Measurements from ENCODE around the gene DAPK2.
A peak's percentile ranks its signal among the peaks of the same experiment; 100 is the strongest.
"Not testable (repeated sequence)": the region's sequence is repeated elsewhere in the genome, so short reads cannot be mapped to it uniquely, and the experiment has no call there.

The DAPK2 gene

DNA sequence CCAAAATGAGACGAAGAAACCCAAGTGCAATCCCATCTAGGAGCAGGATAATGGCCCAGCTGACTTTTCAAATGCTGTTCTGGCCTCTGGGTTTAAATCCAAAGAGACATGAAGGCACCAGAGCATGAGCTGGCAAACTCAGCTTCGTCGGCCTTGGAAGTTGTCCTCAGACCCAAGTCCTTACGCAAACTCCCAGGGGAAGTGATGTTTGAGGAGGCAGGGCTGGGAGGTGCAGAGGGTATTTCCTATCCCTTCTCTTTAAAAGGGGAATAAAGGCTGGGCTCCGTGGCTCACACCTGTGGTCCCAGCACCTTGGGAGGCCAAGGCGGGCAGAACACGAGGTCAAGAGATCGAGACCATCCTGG, 143.6 kb downstream of the DAPK2 start:
- in situ Hi-C loops (cut with HindIII; ENCODE audit: low pct_unique_long_range_greater_than_20kb, low sequenced_read_pairs) = no loop called here
- TF ChIP-seq JUND (IDR thresholded peaks at IDR 0.05; ENCODE audit: low read depth) = no peak
- DNase-seq (ENCODE audit: low read depth in 1 of 2, low spot score in 1 of 2) = no peak

DNA sequence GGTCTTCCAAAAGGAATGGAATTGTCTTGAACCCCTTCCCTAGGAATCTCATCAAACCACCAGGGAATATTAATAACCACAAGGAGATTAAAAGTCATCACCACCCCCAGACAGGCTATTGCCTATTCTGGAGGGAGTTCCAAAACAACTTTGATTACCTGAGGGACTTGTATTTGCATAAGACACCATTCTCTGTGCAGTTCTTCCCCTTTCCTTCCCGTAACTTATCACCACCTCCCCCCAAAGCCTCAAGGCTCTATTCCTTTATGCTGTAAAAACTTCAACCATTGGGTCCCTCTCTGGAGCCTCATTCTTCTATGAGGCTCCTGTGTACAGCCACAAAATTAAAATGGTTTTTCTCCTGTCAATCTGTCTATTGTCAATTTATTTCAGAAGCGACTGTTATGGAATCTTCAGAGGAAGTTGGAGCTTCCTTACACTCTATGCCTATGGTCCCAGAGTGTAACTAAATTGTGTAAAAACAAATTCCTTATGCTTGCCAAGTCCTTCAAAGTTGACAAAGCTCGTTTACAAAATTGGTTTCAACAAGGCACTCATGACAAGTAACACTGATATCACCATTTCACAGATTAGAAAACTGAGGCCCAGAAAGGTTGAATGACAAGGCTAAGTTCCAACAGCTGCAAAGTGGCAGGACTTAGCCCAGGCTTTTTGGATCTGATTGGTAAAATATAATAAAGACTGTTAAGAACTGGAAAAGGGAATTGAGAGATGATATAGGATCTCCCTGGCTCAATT, 144.2 kb downstream of the DAPK2 start:
- in situ Hi-C loops (cut with HindIII; ENCODE audit: low pct_unique_long_range_greater_than_20kb, low sequenced_read_pairs) = no loop called here
- TF ChIP-seq JUND (IDR thresholded peaks at IDR 0.05; ENCODE audit: low read depth) = no peak
- DNase-seq (ENCODE audit: low read depth in 1 of 2, low spot score in 1 of 2) = no peak

DNA sequence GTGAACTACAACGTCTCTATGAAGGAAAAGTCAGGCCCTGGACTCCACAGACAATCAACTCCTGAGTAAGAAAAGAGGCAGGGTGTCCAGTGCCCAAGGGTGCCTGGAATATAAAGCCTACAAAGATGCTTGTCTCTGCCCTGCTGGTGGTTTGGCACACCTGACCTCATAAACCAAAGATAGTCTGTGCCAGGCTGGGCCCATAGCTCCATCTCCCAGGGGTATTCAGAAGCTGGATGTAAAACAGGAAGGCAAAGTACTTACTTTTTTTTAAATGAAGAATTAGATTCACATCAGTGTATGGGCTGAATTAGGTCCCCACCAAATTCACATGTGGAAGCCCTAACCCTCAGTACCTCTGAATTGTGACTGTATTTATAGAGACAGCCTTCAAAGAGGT, 146.0 kb downstream of the DAPK2 start:
- no peak for DNase-seq (ENCODE audit: low read depth in 1 of 2, low spot score in 1 of 2)
- no peak for TF ChIP-seq JUND (IDR thresholded peaks at IDR 0.05; ENCODE audit: low read depth)
- in situ Hi-C loops (cut with HindIII; ENCODE audit: low pct_unique_long_range_greater_than_20kb, low sequenced_read_pairs) = no loop called here

DNA sequence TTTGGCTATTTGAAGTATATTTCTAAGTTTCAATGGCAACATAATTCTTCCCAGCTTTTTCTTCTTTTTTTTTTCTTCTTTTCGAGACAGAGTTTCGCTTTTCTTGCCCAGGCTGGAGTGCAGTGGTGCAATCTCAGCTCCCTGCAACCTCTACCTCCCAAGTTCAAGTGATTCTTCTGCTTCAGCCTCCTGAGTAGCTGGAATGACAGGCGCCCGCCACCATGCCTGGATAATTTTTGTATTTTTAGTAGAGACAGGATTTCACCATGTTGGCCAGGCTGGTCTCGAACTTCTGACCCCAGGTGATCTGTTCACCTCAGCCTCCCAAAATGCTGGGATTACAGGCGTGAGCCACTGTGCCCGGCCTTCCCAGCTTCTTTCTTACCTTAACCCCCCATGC, 146.7 kb downstream of the DAPK2 start:
- in situ Hi-C loops (cut with HindIII; ENCODE audit: low pct_unique_long_range_greater_than_20kb, low sequenced_read_pairs); DNase-seq (ENCODE audit: low read depth in 1 of 2, low spot score in 1 of 2): not testable (repeated sequence)

DNA sequence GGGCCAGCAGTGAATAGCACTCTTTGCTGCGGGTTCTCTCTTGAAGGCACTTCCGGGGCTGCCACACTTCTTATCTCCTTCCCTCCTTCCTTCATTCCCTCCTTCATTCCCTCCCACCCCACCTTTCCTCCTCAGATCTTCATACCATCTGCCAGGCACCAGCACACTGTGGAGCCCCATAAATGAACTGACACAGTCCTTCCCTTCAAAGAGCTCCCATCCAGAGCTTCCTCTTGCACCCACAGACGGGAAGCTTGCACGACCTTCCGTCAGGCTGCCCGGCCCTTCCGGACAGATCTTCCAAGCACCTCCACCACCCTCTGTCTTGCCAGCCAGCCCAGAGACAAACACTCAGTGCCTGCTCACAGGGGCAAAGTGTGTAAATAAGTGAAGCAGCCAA, 147.1 kb downstream of the DAPK2 start:
- DNase-seq (ENCODE audit: low read depth in 1 of 2, low spot score in 1 of 2) = no peak
- no peak for TF ChIP-seq JUND (IDR thresholded peaks at IDR 0.05; ENCODE audit: low read depth)
- in situ Hi-C loops (cut with HindIII; ENCODE audit: low pct_unique_long_range_greater_than_20kb, low sequenced_read_pairs) = no loop called here

DNA sequence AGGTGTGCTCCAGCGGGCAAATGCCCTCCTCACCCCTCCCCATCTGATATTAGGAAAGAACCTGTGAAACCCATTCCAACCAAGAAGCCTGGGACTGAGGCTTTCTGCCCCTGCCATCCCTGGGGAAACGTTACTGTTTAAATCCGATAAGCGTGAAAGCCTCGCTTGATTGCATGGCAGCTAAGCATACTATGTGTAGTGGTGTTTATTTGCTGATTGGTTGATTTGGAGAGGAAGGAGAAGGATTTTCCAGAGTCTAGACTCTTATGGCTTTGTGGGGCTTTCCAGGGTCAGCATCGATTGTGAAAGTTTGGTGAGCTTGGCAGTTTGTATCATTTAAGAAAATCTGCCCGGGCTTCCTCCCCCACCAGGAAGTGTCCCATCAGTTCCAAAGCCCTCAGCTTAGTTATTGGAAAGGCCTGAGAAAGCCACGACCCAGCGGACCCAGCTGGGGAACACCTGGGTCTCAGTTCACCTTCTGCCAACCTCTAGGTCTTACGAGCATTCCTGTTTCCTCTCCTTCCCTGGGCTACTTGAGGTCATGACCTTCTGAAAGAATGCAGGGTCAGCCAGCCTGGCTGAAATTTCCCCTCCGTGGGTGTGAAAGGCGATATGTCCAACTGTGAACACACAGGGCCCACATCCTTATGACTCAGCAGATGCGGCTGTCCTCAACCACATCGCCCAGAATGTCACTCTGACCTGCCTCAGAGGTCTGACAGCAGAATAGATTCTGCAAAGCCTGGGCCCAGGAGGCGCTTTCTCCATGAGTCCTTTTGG, 149.8 kb downstream of the DAPK2 start:
- peak in 1 of 2 experiments; percentile 81 for DNase-seq (ENCODE audit: low read depth in 1 of 2, low spot score in 1 of 2)
- TF ChIP-seq JUND (IDR thresholded peaks at IDR 0.05; ENCODE audit: low read depth) = no peak
- in situ Hi-C loops (cut with HindIII; ENCODE audit: low pct_unique_long_range_greater_than_20kb, low sequenced_read_pairs) = no loop called here

DNA sequence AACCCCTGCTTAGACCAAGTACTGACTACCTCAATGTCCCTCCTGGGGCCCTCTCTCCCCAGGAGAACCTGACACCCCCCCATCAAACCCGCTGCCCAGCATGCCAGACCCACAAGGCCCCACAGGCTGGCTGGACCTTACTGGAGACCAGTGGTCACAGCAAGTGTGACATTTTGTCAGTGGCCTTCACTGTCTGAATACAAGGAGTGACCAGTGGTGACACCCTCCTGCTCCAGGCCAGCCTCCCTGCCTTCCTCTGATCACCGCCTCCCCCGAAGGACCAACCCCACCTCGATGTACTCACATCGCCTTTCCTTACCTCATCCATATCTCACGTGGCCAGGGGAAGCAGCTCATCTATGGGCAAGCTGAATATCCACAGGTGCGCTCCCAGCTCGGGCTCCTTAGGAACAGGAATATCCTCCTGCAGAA, 150.5 kb downstream of the DAPK2 start:
- in situ Hi-C loops (cut with HindIII; ENCODE audit: low pct_unique_long_range_greater_than_20kb, low sequenced_read_pairs) = no loop called here
- no peak for DNase-seq (ENCODE audit: low read depth in 1 of 2, low spot score in 1 of 2)
- TF ChIP-seq JUND (IDR thresholded peaks at IDR 0.05; ENCODE audit: low read depth) = no peak

DNA sequence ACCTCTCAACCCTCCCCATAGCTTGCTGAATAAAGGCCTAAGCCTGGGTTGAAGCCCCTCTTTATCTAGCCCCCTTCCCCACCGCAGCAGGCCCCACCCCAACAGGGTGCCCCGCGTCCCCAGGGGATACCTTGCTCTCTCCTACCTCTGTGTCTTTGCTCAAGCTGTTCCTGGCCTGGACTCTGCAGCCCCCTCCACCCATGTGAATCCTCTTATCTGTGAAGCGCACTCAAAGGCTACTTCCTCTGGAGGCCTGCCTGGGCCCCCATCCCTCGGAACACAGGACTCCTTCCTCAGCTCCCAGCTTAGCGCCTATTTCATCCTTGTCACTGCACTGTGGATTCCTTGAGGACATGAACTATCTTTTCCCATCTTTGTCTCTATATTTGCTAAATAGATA, 151.1 kb downstream of the DAPK2 start:
- no peak for DNase-seq (ENCODE audit: low read depth in 1 of 2, low spot score in 1 of 2)
- in situ Hi-C loops (cut with HindIII; ENCODE audit: low pct_unique_long_range_greater_than_20kb, low sequenced_read_pairs) = no loop called here
- TF ChIP-seq JUND (IDR thresholded peaks at IDR 0.05; ENCODE audit: low read depth) = no peak

DNA sequence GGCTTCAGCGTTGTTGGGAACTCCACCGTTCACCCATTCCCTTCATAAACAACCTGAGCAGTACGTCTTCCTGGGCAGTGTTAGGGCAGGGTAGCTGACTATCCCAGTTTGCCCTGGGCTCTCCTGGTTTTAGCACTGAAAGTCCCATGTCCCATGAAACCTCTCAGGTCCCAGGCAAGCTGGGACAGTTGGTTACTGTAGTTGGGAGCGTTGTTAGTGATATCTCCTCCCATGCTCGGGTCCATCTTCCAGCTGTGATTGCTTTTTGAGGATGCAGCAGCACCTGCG, 151.7 kb downstream of the DAPK2 start:
- DNase-seq (ENCODE audit: low read depth in 1 of 2, low spot score in 1 of 2) = no peak
- in situ Hi-C loops (cut with HindIII; ENCODE audit: low pct_unique_long_range_greater_than_20kb, low sequenced_read_pairs) = no loop called here
- TF ChIP-seq JUND (IDR thresholded peaks at IDR 0.05; ENCODE audit: low read depth) = no peak

DNA sequence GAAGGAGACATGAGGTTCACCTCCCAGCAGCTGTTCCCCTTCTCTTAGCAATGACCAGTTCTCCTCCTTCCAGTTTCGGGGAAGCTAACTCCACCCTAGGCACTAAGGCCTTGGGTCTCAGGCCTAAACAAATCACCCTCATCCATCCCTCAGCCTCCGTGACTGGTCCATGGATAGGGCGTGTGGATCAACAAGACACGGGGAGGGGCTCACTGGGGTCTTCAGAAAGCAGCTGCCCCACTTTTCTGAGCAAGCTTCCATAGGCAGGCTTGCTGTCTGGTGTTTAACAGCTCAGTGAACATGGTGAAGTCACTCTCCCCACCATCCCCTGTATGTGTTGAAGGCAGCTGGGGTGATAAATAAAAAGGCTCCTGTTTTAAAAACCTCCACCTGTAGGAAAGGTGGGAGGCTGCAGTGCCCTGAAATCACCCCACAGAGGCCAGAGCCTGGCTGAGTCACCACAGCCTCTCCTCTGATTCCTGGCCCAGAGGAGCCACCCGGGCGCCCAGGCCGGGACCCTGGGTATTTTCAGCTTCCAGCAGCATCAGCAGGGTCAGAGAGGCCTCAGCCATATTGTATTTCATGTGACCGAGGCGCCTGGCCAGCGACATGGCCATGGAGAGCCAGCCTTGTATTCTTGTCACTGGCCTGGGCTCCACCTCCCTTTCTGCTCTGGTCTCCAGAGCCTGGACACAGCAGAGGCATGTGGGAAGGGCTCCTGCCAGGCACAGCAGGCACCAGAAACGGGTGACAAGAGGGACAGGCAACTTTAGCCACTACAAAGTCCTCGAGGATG, 152.2 kb downstream of the DAPK2 start:
- in situ Hi-C loops (cut with HindIII; ENCODE audit: low pct_unique_long_range_greater_than_20kb, low sequenced_read_pairs) = no loop called here
- TF ChIP-seq JUND (IDR thresholded peaks at IDR 0.05; ENCODE audit: low read depth) = no peak
- DNase-seq (ENCODE audit: low read depth in 1 of 2, low spot score in 1 of 2) = no peak

DNA sequence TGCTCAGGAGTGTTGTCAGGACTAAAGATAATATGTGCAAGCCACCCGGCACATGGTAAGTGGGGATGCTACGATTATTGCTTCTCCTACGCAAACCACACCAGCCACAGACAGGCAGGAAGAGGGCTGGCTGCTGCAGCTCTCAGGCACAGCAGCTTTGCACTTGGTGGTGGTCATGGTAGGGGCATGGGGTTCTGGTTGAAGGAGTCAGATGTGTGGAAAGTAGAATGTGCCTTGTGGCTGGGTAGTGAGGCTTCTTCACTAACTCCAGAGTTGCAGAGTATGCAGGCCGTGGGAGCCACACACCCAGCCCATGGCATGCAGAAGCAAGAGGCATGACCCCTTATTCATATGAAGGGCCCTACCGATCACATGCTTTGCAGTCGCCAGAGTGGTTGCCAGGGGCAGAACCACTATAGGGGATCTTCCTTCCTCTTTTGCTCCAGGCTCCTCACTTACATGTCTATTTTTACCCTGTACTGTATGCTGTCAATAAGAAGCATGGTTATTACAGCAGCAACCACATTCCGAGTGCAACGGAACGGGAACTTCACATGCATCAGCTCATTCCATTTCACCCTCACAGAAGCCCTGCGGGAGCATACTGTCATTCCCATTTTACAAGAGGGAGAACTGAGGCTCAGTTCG, 153.4 kb downstream of the DAPK2 start:
- no peak for DNase-seq (ENCODE audit: low read depth in 1 of 2, low spot score in 1 of 2)
- in situ Hi-C loops (cut with HindIII; ENCODE audit: low pct_unique_long_range_greater_than_20kb, low sequenced_read_pairs) = no loop called here
- no peak for TF ChIP-seq JUND (IDR thresholded peaks at IDR 0.05; ENCODE audit: low read depth)

DNA sequence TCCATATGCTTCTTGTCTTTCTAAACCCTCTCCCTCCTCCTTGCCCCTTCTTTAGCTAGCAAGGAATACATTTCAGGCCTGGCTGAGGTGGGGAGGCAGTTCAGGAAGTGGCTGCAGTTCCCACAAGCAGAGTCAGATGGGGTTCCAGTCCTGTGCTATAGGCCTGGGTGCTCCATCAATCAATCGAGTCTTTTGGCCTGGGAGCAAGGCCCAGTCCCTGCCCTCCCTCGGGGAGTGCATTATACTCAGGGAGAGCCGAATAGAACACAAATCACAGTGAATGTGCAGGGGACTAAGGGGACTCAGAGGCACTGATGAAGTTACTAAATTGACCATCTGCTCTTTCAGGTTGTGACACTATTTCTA, 154.5 kb downstream of the DAPK2 start:
- in situ Hi-C loops (cut with HindIII; ENCODE audit: low pct_unique_long_range_greater_than_20kb, low sequenced_read_pairs) = no loop called here
- no peak for DNase-seq (ENCODE audit: low read depth in 1 of 2, low spot score in 1 of 2)
- no peak for TF ChIP-seq JUND (IDR thresholded peaks at IDR 0.05; ENCODE audit: low read depth)

Measured in T47D (cell line).